Measurements from ENCODE around the gene EMC7.

Gene EMC7

GRCh38 chr15:34043813-34044212, 57.8 kb downstream of the EMC7 start:
- no peak for TF ChIP-seq CTCF (IDR thresholded peaks at IDR 0.05)

GRCh38 chr15:34043391-34043790, 58.3 kb downstream of the EMC7 start:
- TF ChIP-seq CTCF (IDR thresholded peaks at IDR 0.05), result no peak

- TF ChIP-seq CTCF (IDR thresholded peaks at IDR 0.05), result no peak
These were observed 61.9 kb downstream of the EMC7 start for GRCh38 chr15:34039790-34040113.

GRCh38 chr15:34038871-34039789, 62.5 kb downstream of the EMC7 start, which contains the start of gene AVEN:
Gene AVEN, minus strand, starts transcription at chr15:34039204. Its CDS starts 158 bp downstream, at chr15:34039046.
- no peak for TF ChIP-seq CTCF (IDR thresholded peaks at IDR 0.05)

GRCh38 chr15:34038023-34038870, 63.4 kb downstream of the EMC7 start:
- TF ChIP-seq CTCF (IDR thresholded peaks at IDR 0.05), result no peak
